RWPE1 (cell line): ENCODE results near the gene CPM.
A peak's percentile ranks its signal among the peaks of the same experiment; 100 is the strongest.

Experiments
- CTCF ChIA-PET: fragments of 350-600 bp; sonication (Branson Sonifier 250); formaldehyde crosslinking; extraction: SDS; loops from one replicate; lab custom pipeline; 2021; lab: Yijun Ruan, JAX
- POLR2A ChIA-PET: fragments of 400-600 bp; formaldehyde crosslinking; extraction: SDS; loops from one replicate; lab custom pipeline; 2020; ENCODE audit warnings: antibody characterized with exemption; ENCODE audit not compliant: low non-redundant PET; lab: Yijun Ruan, JAX
- DNase-seq: peaks from one replicate; pipeline ENCODE4 v3.0.0; 2012; ENCODE audit warnings: low spot score
- H3K27ac ChIP-seq: fragments of 450-650 bp; 2 replicates; pipeline ENCODE4 v1.5.1; 2017
- CTCF ChIP-seq: fragments of 450-650 bp; conservative IDR thresholded peaks from 2 replicates; pipeline ENCODE4 v1.5.1; 2017; ENCODE audit warnings: low read depth, mild to moderate bottlenecking

Gene CPM

GRCh38 chr12:68904351-68904962 lies 28.5 kb downstream of the CPM start:
- ChIA-PET POLR2A (no interaction called here), CTCF (interaction anchor here (0.5 kb wide), 1 partner anchor 67 kb away, joined by 3 read pairs; no protein-coding TSS in a partner anchor)
- no peak for DNase-seq
- no peak overlapping the region for H3K27ac ChIP-seq
- no peak for TF ChIP-seq CTCF

- no peak for DNase-seq
- TF ChIP-seq CTCF, result no peak
- no peak overlapping the region for H3K27ac ChIP-seq
- ChIA-PET CTCF (interaction anchor here (0.6 kb wide), 1 partner anchor 13 kb away, joined by 3 read pairs; no protein-coding TSS in a partner anchor), POLR2A (no interaction called here)
These were observed 29.5 kb downstream of the CPM start for GRCh38 chr12:68903511-68903910.

- H3K27ac ChIP-seq, result no peak overlapping the region
- POLR2A ChIA-PET, result no interaction called here
- no peak for DNase-seq
- no peak for TF ChIP-seq CTCF
- CTCF ChIA-PET, result no interaction called here
These were observed 31.4 kb downstream of the CPM start for GRCh38 chr12:68901551-68901950.

- DNase-seq, result no peak
- H3K27ac ChIP-seq, result no peak overlapping the region
- TF ChIP-seq CTCF, result no peak
- CTCF ChIA-PET, result no interaction called here
- POLR2A ChIA-PET, result no interaction called here
These were observed 31.8 kb downstream of the CPM start for GRCh38 chr12:68901145-68901544.

- no peak for DNase-seq
- H3K27ac ChIP-seq, result no peak overlapping the region
- POLR2A ChIA-PET, result no interaction called here
- CTCF ChIA-PET, result interaction anchor here (0.6 to 0.9 kb wide), 2 partner anchors 33 to 170 kb away, joined by 3 to 4 read pairs; no protein-coding TSS in a partner anchor
- TF ChIP-seq CTCF, result no peak
These were observed 32.7 kb downstream of the CPM start for GRCh38 chr12:68900241-68900640.

- DNase-seq, result peak; percentile 41
- TF ChIP-seq CTCF, result no peak; the same call in 1 of the 2 replicates
- no peak overlapping the region for H3K27ac ChIP-seq
- ChIA-PET CTCF (interaction anchor here (0.6 to 0.9 kb wide), 2 partner anchors 9 to 171 kb away, joined by 3 read pairs; no protein-coding TSS in a partner anchor), POLR2A (no interaction called here)
These were observed 33.7 kb downstream of the CPM start for GRCh38 chr12:68899251-68899771.
